Endothelial cell of hepatic sinusoid (primary cell): ENCODE results near the gene CAMSAP2.

Experiments
- in situ Hi-C: cut with HindIII; loops from 2 replicates; pipeline ENCODE4 v1.10.0; 2017; ENCODE audit warnings: low sequenced_read_pairs

CAMSAP2 gene

GRCh38 chr1:200875416-200875815, 136.7 kb downstream of the CAMSAP2 start:
- in situ Hi-C loops, result loop anchor here (5.0 kb wide), 1 partner anchor 47 kb away; no protein-coding TSS in a partner anchor

DNA sequence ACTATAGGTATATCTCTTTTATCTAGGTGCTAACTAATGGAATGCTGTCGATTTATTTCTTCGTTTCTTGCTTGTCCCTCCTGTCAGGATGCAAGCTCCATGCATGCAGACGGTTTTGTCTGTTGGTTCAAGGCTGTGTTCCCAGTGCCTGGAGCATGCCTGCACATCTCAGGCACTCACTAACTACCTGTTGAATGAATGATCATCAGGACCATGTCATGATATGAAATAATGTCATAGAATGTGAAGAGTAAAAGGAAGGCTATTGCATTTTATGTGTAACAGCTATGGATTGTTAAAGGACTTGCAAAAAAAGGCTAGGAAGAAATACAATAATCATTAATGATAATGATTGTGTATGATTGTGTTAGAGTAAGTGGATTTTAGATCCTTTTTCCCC, 138.3 kb downstream of the CAMSAP2 start:
- in situ Hi-C loops, result loop anchor here (5.0 kb wide), 1 partner anchor 45 kb away; no protein-coding TSS in a partner anchor

- in situ Hi-C loops, result loop anchor here (5.0 kb wide), 1 partner anchor 44 kb away; no protein-coding TSS in a partner anchor
Measured at GRCh38 chr1:200877839-200878551, 139.3 kb downstream of the CAMSAP2 start.

DNA sequence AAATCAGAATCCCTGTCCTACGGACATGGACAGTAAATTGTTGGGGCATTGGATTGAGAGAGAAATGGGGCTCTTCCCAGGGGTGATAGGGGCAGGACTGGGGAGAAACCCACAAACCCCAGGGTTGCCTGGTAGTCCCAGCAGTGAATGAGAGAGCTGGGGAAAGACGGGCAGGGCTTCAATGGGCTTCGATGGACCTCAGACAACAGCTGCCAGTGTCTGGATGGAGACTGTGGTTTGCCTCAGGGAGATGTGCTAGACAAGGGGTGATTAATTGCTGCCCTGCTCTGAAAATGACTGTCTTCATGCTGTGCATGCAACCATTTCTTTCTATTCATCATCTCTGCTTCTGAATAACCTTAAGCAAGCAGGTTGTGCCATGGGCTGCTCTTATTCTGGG, 141.5 kb downstream of the CAMSAP2 start:
- in situ Hi-C loops, result no loop called here

DNA sequence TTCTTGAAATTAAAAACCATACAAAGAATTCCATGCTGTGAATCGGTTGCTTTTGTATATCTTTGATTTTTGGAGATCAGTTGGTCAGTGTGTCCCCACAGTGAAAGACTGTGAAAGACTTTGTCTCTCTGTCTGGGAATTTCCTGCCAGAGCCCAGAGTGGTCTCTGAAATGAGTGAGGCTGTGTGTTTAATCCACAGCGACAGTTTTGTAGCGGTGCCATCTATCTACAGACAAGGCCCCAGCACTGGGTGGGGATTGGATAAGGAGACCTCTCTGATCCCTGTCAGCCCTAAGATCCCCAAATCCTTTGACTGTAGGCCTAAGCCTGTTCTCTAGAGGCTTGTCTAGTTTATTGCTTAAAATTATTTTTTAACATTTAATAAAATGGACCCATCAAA, 144.4 kb downstream of the CAMSAP2 start:
- in situ Hi-C loops, result no loop called here

GRCh38 chr1:200885623-200886402, 147.1 kb downstream of the CAMSAP2 start:
- in situ Hi-C loops, result no loop called here

DNA sequence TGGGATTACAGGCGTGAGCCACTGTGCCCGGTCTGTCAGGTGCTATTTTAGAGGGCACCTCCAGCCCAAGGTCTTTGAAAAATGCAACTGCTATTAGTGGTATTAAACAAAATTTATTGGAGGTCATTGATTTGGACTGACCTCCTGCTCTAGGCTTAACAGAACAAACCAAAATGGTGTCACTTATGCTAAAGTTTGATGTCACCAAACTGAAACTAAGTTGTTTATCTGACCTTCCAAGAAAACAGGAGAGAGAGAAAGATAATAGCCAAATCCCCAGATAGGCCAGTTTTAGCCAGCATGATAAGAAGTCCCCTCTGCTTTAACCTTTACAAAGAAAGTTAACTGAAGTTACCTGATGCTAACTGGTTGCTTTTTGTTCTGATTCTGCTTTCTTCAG, 147.9 kb downstream of the CAMSAP2 start:
- in situ Hi-C loops, result no loop called here

DNA sequence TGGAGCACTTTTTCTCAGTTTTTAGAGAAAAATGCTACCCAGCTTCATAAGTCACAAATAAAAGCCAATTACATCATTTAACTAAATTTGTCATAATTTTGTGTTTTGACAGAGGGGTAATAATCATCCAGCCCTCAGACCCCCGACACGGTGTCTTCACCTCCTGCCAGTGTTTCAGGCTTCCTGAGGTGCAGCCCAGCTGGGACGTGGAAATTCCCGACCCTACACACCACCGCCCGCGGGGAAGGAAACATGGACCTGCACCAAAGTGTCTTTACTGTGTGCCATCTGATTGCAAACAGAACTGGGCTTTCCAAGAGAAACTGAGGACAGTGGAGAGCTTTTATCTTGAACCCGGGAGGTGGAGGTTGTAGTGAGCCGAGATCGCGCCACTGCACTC, 148.3 kb downstream of the CAMSAP2 start:
- in situ Hi-C loops, result no loop called here

GRCh38 chr1:200887772-200888348, 149.2 kb downstream of the CAMSAP2 start:
- in situ Hi-C loops, result no loop called here

- in situ Hi-C loops, result no loop called here
Measured at GRCh38 chr1:200888349-200888838, 149.7 kb downstream of the CAMSAP2 start.

- in situ Hi-C loops, result no loop called here
Measured at GRCh38 chr1:200889571-200889970, 150.9 kb downstream of the CAMSAP2 start.

DNA sequence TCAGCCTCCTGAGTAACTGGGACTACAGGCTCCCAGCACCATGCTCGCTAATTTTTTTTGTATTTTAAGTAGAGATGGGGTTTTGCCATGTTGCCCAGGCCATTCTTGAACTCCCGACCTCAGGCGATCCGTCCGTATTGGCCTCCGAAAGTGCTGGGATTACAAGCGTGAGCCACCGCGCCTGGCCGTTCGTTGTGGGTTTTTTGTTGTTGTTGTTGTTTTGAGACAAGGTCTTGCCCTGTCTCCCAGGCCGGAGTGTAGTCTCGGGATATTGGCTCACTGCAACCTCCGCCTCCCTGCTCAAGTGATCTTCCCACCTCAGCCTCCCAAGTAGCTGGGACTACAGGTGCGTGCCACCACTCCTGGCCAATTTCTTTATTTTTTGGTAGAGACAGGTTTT, 151.3 kb downstream of the CAMSAP2 start:
- in situ Hi-C loops, result no loop called here

DNA sequence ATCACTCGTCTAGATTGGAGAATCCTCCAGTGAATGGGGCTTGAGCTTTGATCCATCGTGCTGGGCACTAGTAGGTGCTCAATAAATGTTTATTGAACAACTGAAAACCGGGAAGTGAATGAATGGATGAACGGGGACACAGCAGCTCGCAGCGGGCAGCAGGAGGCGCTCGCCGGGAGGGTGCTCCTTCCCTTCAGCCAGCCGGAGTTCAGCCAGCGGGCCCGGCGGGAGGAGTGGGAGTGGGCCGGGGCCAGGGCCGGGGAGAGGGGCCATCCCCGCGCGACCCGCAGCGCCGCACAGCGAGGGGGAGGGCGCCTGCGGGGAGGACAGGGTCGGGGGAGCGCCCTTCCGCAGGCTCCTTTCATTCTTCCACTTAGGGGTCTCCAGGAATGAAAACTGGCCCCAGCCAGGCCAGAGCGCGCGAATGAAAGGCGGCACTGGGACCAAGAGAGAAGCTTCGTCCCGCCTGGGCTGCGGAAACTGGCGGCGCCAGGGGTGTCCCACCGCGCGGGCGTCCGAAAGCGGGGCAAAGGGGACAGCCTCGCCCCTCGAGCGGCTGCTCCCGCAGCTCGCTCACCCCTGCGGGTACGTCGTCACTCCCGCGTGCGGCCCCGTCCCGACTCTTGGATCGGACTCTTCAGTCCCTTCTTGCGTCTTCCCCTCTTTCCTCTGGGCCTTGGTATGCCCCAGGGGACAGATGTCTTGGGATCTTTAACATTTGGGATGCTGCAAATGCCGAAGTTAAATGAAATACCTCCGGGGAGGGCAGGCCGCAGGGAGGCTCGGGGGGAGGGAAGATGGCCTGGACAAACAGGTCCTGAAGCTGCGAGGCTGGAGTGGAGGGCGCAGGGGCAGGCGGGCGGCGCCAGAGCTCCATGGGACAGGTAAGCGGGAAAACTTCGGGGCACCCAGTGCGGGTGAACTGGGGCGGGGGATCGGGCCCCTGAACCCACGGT, 152.4 kb downstream of the CAMSAP2 start:
- in situ Hi-C loops, result no loop called here

- in situ Hi-C loops, result no loop called here
Measured at GRCh38 chr1:200891774-200892157, 153.1 kb downstream of the CAMSAP2 start.

DNA sequence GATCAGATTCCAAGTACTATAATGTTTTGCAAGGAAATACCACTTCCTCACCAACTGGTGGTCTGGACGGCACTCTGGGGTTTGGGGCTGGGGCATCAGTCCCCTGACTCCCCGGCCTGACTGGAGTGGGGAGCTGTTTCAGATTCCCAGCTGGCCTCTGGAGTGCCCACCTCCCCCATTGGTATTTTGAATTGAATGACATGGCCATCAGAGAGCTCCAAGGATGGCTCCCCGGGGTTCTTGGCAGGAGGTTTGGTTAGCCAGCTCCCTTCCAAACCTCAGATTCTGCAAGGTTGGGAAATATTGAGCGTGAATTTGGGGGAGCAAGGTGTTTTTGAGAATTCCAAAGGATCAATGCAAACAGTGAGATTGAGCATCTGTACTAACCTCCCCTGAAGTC, 153.9 kb downstream of the CAMSAP2 start:
- in situ Hi-C loops, result no loop called here

- in situ Hi-C loops, result no loop called here
Measured at GRCh38 chr1:200892958-200893357, 154.3 kb downstream of the CAMSAP2 start.

DNA sequence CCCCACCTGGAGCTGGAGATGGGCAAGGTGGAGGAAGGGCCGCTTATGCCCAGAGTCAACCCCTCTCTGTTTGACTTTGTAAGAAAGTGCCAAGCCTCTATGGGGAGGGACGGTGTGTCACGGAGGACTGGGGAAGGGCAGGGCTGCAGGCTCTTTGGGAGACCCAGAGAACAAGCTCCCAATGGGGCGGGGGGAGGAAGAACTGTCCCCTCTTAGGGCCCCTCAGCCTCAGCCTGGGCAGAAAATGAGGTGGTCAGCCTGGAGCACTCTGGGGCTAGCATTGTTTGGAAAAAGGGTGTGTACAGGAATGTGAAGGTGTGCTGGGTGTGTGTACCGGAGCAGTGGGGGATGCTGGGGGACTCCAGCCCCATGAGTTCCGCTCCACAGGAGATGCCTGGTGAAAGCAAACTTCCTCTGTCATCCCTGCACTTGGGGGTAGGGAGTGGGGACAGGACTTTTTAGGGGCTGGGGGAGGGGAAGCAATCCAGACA, 154.8 kb downstream of the CAMSAP2 start:
- in situ Hi-C loops, result no loop called here

DNA sequence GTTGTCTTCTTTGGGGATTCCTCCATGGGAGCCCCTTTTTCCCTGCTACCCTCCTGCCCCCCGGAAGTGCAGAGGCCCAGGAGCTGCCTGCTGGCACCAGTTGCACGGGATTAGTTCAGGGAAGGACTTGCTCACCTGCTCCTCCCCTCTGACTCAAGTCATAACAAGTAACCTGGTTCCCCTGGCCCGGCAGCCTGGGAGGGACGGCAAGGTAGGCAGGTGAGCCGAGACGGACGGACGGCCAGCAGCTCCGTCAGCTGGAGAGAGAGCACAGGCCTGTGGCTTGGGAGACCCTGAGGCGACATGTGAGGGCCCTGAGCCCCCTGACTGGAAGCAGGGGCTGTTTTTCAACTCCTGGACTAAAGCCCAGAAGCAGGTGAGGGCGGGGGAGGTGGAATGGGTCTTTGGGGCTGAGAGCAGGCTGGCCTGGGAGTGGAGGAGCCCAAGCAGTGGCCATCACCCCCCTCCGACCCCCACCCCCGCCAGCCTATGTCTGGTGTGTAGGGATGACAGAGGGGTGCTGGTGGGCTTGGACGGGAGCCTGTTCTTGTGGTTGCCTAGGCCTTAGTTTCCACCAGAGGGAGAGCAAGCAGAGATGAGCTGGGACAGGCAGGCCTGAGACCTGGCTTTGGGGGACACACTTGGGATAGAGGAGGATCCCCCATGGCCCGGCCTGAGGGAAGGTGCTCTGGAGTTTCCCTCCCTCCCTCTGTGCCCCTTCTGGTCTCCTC, 156.2 kb downstream of the CAMSAP2 start, which contains the start of gene INAVA:
Gene INAVA, plus strand, starts transcription at position 189 of the 731 bp plus-strand sequence. CDS start 3,501 bp downstream, outside the sequence.
- in situ Hi-C loops, result no loop called here

GRCh38 chr1:200895443-200895789, 156.7 kb downstream of the CAMSAP2 start:
- in situ Hi-C loops, result no loop called here
